Smooth muscle cell (in vitro differentiated cells): ENCODE results near the gene PLA2G15. TPM values are rescaled to one million over a fixed set of nuclear protein-coding genes. Genes with fewer than 3 reads are reported as not detected.

Source experiments
- microRNA-seq: library from miRNA; unstranded; fragments of <30 nt; microRNA quantifications from one replicate; pipeline ENCODE4, GENCODE V29; 2016; ENCODE audit warnings: borderline number of aligned reads
- polyA plus RNA-seq: library from polyadenylated mRNA; unstranded; fragments of >200 nt; fragmentation: Nextera tagmentation; extraction: Ambion mirVana; gene quantifications from 2 replicates; pipeline ENCODE4 v1.2.1, GENCODE V29; 2016
- small RNA-seq: library from RNA; depleted of rRNA; stranded (forward); fragments of <200 nt; gene quantifications from one replicate; pipeline ENCODE3, GENCODE V24; 2014
- total RNA-seq: library from RNA; depleted of rRNA; stranded (reverse); fragments of >200 nt; gene quantifications from 2 replicates; pipeline ENCODE4 v1.2.3, GENCODE V29; 2014

Gene PLA2G15
- total and polyA plus RNA-seq, 2 experiments from 2014 or later = 22.5 to 38.3 TPM

Small RNA genes lying within 50 kb of the gene (microRNA-seq; reads per million reads assigned to microRNA genes)
- not detected for gene MIR6773

Small RNA genes lying within 50 kb of the gene (small RNA-seq; reads per million reads assigned to genes)
- gene RNU6-1262P = not detected

Other genes starting within 250 kb of the PLA2G15 start
- not detected in 2 replicates for gene DPEP2, start 245.9 kb upstream of the PLA2G15 start, total RNA-seq
- gene DPEP2, start 245.9 kb upstream of the PLA2G15 start, polyA plus RNA-seq = not detected in 2 replicates
- gene DPEP2NB, start 229.5 kb upstream of the PLA2G15 start, total RNA-seq = not detected in 2 replicates
- not detected in 2 replicates for gene DPEP2NB, start 229.5 kb upstream of the PLA2G15 start, polyA plus RNA-seq
- 6.0 and 6.7 TPM in 2 replicates for gene DDX28, start 222.1 kb upstream of the PLA2G15 start, total RNA-seq
- 7.0 and 9.0 TPM in 2 replicates for gene DDX28, start 222.1 kb upstream of the PLA2G15 start, polyA plus RNA-seq
- gene DUS2, start 222.1 kb upstream of the PLA2G15 start, total RNA-seq = 9.5 and 12.1 TPM in 2 replicates
- 23.5 and 25.6 TPM in 2 replicates for gene DUS2, start 222.1 kb upstream of the PLA2G15 start, polyA plus RNA-seq
- gene NFATC3, start 160.0 kb upstream of the PLA2G15 start, total RNA-seq = 30.2 and 32.4 TPM in 2 replicates
- 14.7 and 15.2 TPM in 2 replicates for gene NFATC3, start 160.0 kb upstream of the PLA2G15 start, polyA plus RNA-seq
- 5.5 and 8.5 TPM in 2 replicates for gene ESRP2, start 9.2 kb upstream of the PLA2G15 start, total RNA-seq
- 2.7 and 11.1 TPM in 2 replicates for gene ESRP2, start 9.2 kb upstream of the PLA2G15 start, polyA plus RNA-seq
- gene SLC7A6, start 19.2 kb downstream of the PLA2G15 start, total RNA-seq = 16.5 and 22.7 TPM in 2 replicates
- gene SLC7A6, start 19.2 kb downstream of the PLA2G15 start, polyA plus RNA-seq = 11.4 and 15.9 TPM in 2 replicates
- gene SLC7A6OS, start 65.6 kb downstream of the PLA2G15 start, total RNA-seq = 8.3 and 9.6 TPM in 2 replicates
- 13.2 and 13.9 TPM in 2 replicates for gene SLC7A6OS, start 65.6 kb downstream of the PLA2G15 start, polyA plus RNA-seq
- gene PRMT7, start 65.6 kb downstream of the PLA2G15 start, total RNA-seq = 16.3 and 22.1 TPM in 2 replicates
- 19.7 and 25.4 TPM in 2 replicates for gene PRMT7, start 65.6 kb downstream of the PLA2G15 start, polyA plus RNA-seq
- gene SMPD3, start 203.1 kb downstream of the PLA2G15 start, total RNA-seq = 0.13 and 0.63 TPM in 2 replicates
- 0.73 and 3.1 TPM in 2 replicates for gene SMPD3, start 203.1 kb downstream of the PLA2G15 start, polyA plus RNA-seq